ENCODE results near the gene HLA-G.

DNA sequence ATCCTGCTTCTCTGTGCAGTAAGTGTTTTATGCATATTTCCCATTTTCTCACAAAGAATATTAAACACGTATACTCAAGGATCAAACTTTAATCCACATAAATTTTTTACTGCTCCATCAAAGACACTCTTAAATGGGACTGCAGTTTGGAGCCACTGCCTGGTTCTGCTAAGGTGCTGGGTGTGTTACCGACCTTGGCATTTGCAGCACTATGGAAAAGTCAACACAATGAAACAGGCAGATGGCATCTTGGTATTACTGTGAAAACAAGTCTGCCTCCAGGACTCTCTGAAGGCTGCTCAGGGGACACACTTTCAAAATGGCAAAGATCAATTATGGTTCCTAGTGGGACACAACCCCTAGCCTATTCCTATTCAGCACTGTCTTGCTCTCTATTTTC, 17.3 kb upstream of the HLA-G start:
- TF ChIP-seq, protein P1, sequence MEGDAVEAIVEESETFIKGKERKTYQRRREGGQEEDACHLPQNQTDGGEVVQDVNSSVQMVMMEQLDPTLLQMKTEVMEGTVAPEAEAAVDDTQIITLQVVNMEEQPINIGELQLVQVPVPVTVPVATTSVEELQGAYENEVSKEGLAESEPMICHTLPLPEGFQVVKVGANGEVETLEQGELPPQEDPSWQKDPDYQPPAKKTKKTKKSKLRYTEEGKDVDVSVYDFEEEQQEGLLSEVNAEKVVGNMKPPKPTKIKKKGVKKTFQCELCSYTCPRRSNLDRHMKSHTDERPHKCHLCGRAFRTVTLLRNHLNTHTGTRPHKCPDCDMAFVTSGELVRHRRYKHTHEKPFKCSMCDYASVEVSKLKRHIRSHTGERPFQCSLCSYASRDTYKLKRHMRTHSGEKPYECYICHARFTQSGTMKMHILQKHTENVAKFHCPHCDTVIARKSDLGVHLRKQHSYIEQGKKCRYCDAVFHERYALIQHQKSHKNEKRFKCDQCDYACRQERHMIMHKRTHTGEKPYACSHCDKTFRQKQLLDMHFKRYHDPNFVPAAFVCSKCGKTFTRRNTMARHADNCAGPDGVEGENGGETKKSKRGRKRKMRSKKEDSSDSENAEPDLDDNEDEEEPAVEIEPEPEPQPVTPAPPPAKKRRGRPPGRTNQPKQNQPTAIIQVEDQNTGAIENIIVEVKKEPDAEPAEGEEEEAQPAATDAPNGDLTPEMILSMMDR (IDR thresholded peaks at IDR 0.05) = no peak
- TF ChIP-seq POLR2A (IDR thresholded peaks at IDR 0.05) = no peak
